GM12872 (cell line): ENCODE results near the gene NID2.

Source experiments
- CTCF ChIP-seq: IDR thresholded peaks from 3 replicates; pipeline ENCODE4 v1.5.1; 2011; ENCODE audit warnings: low read depth, mild to moderate bottlenecking, low read length, moderate library complexity; ENCODE audit not compliant: insufficient read depth

Gene NID2

DNA sequence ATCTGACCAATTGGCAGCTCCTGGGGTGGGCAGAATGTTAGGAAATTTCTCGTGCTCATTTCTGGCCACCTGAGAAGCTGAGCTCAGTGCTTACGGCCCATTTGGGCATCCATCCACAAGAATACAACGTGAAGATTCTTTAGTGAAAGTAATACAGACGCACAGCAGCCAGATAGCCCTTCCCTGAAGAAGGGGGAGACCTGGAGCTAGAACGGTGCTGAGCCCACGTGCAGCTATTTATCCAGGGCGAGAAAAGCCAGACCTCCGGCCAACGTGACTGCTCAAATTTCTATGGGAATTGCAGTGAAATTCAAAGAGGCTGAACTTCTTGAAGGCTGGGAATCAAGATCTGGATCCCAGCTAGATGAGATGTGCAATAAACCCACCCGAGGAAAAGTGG lies 20.7 kb downstream of the NID2 start:
- no peak for TF ChIP-seq CTCF

DNA sequence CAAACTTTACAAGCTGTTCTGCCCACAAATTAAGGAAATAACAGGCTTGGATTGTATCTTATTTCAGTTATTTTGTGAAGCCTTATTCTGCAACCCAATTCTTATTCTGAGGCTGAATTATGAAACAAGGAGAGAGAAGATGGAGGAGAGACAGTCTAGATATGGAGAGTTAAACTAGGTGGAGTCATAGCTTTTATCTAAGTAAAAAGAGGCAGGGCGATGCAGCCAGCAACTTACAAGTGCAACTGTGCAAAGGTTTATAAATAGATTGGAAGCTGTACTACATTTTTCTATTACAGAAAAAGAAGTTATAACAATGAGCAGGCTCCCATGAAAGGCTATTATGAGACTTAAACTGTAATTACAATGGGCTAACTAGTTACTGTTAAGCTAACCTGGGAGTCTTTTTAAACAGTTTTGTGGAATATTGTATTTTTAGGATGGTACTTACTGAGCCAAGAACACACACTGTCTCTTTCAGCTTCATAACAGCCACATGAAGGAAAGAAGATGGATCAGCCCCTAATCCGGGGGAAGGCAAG lies 22.4 kb downstream of the NID2 start:
- no peak for TF ChIP-seq CTCF

GRCh38 chr14:52044791-52045522 lies 23.9 kb downstream of the NID2 start:
- TF ChIP-seq CTCF = no peak

GRCh38 chr14:52043690-52044089 lies 25.2 kb downstream of the NID2 start:
- peak; percentile 56 for TF ChIP-seq CTCF

- TF ChIP-seq CTCF = no peak
Observed at GRCh38 chr14:52042371-52043289, 26.2 kb downstream of the NID2 start.

- TF ChIP-seq CTCF = no peak
Observed at GRCh38 chr14:52040598-52040997, 28.3 kb downstream of the NID2 start.

DNA sequence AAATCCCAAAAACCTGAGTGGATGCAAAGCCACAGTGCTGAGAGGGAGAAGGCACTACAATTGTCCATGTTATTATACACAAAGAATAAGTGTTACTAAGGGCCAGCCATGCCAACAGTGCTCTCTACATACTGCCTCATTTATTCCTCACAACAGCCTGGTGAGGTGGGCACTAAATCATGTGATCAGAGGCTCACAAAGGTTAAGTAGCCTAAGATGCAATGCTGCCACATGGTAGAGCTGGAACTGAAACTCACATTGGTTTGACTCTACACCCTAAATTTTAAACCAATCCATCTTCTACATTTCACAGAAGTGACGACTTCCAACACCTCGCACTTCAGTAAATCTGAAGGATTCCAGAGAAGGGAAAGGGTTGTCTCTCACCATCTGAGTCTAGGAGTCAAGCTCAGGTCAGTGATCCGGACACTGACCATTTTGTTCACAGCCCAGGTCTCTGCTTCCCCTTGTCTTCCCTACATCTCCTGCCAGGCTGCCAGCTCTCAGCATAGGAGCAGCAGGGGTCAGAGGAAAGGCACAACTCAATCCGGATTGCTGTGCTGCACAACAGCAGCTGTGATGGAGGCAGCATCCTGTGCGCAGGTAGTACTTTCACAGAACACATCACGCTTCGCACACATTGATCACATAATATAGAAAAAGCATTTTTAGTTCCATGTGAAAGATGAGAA lies 29.6 kb downstream of the NID2 start:
- no peak for TF ChIP-seq CTCF
